PC-9 (cell line): ENCODE measurements around the gene LVRN.

Experiments used
- CTCF ChIP-seq: fragments of 200-600 bp; sonication (generic); conservative IDR thresholded peaks from 2 replicates; pipeline ENCODE4 v1.6.1; 2017; ENCODE audit warnings: mixed run types, antibody characterized with exemption, mild to moderate bottlenecking, moderate library complexity
- EZH2 ChIP-seq: fragments of 200-600 bp; sonication (generic); IDR thresholded peaks from 2 replicates; pipeline ENCODE4 v1.8.0; 2017; ENCODE audit warnings: antibody characterized with exemption, low read depth

- TF ChIP-seq CTCF (no peak), EZH2 (no peak)
Observed at GRCh38 chr5:115930630-115931337, 31.5 kb upstream of the LVRN start.
